ENCODE results near the gene NACAD.

The NACAD gene

DNA sequence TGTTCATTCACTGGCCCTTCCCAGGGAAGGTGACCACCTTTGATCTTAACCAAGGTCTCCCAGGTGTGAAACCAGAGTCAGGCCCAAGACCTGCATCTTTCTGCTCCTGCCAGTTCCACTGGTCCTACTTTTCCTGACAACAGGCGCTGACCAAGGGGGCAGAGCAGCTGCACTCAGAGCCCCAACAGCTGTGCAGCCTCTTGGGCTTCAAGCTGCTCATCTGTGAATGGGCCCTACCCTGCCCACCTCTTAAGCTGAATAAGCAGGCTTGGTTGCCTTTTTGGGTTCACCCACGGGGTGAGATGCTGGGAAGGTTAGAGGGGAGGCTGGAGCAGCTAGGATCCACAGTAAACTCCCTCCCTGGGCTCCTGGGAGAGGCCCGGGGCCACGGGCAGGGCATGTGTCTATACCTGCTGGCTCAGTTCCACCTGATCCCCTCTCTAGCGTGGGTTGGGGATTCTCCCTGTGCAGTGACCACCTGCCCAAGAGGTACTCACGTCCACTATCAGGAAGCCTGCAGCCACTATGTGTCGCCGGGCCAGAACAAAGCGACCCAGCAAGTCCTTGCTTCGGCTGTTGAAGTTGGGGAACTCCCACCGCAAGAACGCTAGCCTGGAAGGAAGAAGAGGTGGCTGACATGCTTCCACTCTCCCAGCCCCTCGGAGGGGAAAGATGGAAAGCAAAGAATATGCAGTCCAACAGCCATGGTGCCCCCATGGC is 12.2 kb upstream of the NACAD start:
- peaks cover 71 to 72% of the 10 kb centered on the region in 2 donors for H3K36me3 ChIP-seq (ENCODE audit: control insufficient read depth in 1 of 2, insufficient read depth in 2 of 2, low read length in 2 of 2)
- H3K9me3 ChIP-seq (ENCODE audit: control insufficient read depth in 1 of 2, low read length in 2 of 2), result no peaks in the 10 kb centered on the region
- no peaks in the 10 kb centered on the region for H3K4me1 ChIP-seq (ENCODE audit: control insufficient read depth in 1 of 2, insufficient read depth in 2 of 2, low read length in 2 of 2)
- H3K27me3 ChIP-seq (ENCODE audit: low read depth, low read length), result no peaks in the 10 kb centered on the region
- H3K27ac ChIP-seq (ENCODE audit: low read length), result no peak overlapping the region
- no peak overlapping the region for H3K4me3 ChIP-seq (ENCODE audit: low read depth in 1 of 2, low read length in 2 of 2)

DNA sequence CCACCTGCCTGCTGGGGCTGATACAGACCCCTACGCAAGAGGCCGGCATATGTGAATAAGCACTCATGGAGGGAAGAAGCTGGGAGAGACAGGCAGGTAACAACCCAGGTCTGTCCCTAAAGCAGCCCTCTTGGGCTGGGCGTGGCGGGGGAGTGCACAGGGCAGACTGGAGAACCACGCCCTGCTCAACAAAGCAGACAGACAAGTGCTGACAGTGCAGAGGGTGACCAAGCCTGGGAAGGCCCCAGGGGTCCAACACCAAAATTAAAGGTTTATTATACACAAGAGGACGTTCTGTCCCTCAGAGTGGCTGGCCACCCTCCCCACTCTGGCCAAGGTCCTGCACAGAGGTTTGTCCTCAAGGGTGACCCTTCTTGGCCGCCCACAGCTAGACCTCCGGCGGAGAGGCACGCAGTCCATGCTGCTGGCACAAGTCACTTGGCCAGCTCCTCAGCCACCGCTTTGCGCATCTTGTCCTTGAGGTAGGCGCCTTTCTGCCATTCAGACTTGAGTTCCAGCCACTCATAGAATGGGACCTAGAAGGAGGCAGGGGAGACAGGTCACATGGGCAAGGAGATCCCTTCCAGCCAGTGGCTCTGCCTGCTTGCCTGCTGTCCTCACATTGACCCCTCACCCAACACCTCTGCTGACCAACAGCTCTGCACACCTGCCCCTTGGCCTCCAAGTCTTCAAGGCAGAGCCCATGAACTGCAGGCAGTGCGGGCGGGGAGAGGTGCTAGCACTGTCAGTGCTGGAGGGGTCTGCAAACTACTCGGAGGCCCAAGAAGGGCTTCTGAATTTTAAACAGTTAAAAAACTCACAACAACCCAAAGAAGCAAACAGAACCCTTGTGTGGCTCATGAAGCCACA is 11.4 kb upstream of the NACAD start:
- H3K36me3 ChIP-seq (ENCODE audit: control insufficient read depth in 1 of 2, insufficient read depth in 2 of 2, low read length in 2 of 2), result peaks cover 63 to 64% of the 10 kb centered on the region in 2 donors
- no peaks in the 10 kb centered on the region for H3K4me1 ChIP-seq (ENCODE audit: control insufficient read depth in 1 of 2, insufficient read depth in 2 of 2, low read length in 2 of 2)

DNA sequence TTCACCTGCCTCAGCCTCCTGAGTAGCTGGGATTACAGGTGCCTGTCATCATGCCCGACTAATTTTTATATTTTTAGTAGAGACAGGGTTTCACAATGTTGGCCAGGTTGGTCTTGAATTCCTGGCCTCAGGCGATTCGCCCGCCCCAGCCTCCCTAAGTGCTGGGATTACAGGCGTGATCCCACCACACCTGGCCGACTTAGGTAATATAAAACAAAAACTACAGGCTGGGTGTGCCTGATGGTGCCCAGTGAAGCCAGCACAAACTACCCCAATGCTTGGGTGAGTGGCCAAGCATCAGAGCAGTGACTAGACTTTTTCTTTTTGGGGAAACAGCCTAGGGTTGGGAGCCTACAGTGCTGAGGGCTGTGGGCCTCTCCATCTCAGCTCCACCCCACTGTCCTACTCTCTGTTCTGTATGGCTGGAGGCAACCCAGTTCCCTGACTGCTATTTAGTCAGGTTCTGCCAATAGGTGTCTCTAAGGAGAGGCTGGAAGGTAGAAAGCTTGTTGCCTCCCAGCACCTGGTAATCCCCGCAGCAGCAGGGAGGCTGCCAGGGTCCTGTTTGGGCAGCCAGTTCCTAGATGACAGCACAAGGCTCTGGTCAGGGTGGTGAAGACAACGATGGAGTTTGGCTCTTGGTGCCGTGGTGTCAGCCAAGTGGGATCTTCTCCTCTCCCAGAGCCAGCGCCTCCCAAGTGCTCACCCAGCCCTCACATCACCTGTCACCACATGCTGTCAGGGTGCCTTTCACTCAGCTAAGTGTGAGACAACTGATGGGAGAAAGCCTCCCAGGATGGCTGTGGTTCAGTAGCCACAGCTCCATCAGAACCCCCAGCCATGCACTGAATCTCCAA is 10.4 kb upstream of the NACAD start:
- Histone ChIP-seq H3K27me3 (ENCODE audit: low read depth, low read length) (no peaks in the 10 kb centered on the region), H3K4me3 (ENCODE audit: low read depth in 1 of 2, low read length in 2 of 2) (no peak overlapping the region), H3K9me3 (ENCODE audit: control insufficient read depth in 1 of 2, low read length in 2 of 2) (no peaks in the 10 kb centered on the region), H3K36me3 (ENCODE audit: control insufficient read depth in 1 of 2, insufficient read depth in 2 of 2, low read length in 2 of 2) (peaks cover 53 to 55% of the 10 kb centered on the region in 2 donors), H3K27ac (ENCODE audit: low read length) (no peak overlapping the region), H3K4me1 (ENCODE audit: control insufficient read depth in 1 of 2, insufficient read depth in 2 of 2, low read length in 2 of 2) (no peaks in the 10 kb centered on the region)

More for the DNA sequence above, 11.4 kb upstream of the NACAD start:
- no peaks in the 10 kb centered on the region for H3K27me3 ChIP-seq (ENCODE audit: low read depth, low read length)
- no peak overlapping the region for H3K4me3 ChIP-seq (ENCODE audit: low read depth in 1 of 2, low read length in 2 of 2)
- no peak overlapping the region for H3K27ac ChIP-seq (ENCODE audit: low read length)
- H3K9me3 ChIP-seq (ENCODE audit: control insufficient read depth in 1 of 2, low read length in 2 of 2), result no peaks in the 10 kb centered on the region

DNA sequence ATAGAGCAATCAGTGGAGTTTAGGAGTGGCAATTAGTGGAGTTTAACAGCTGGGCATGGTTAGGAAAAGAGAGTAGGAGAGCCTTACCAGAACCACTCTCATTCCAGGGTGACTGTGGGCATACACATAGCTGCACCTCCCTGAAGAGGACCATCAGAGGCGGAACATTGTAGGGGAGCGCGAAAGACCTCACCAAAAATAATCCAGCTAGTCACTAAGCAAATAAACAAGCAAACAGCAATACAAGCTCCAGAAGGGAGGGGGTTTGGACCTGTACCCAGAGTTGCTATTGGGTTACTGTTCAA is 4.1 kb upstream of the NACAD start:
- H3K4me1 ChIP-seq (ENCODE audit: control insufficient read depth in 1 of 2, insufficient read depth in 2 of 2, low read length in 2 of 2), result peaks cover 0 to 9% of the 10 kb centered on the region in 2 donors
- no peak overlapping the region for H3K4me3 ChIP-seq (ENCODE audit: low read depth in 1 of 2, low read length in 2 of 2)
- H3K36me3 ChIP-seq (ENCODE audit: control insufficient read depth in 1 of 2, insufficient read depth in 2 of 2, low read length in 2 of 2), result peaks cover 0 to under 1% of the 10 kb centered on the region in 2 donors
- no peaks in the 10 kb centered on the region for H3K27me3 ChIP-seq (ENCODE audit: low read depth, low read length)
- no peak overlapping the region for H3K27ac ChIP-seq (ENCODE audit: low read length)
- H3K9me3 ChIP-seq (ENCODE audit: control insufficient read depth in 1 of 2, low read length in 2 of 2), result no peaks in the 10 kb centered on the region

DNA sequence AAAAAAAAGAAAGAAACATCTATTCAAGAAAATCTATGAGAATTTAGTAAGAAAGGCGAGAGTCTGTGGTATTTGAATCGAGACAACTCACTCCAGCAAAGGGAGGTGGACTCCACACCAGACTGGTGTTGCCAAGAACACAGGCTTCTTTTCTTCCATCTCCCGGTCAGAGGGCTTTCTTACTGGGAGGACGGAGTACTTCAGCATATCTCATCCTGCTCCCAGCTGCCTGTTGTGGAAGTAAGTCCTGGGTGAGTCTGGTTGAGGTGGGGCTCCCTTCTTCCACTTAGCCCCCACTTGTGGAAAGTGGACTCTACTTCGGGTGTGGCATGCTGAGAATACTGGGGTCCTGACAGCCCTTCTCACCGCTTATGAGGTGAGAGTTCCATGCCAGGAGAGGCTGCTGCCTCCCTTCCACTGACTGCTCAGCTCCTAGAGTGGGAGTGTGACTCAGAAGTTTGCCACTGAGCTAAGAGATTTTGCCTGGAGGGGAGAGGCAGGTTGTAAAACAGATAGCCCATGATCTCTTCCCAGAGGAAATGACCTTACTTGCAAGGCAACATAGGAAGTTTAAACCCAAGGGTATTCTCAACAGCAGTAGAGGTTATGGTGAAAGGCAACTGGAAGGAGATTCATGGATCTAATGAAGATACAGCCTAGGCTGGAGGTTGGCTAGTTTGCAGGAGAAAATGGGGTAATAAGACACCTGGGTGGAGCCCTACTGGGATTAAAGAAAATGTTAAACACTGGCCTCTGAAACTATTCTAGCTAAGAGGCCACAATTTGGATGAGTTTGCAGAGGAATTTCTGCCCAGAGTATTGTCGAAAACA is 3.5 kb upstream of the NACAD start:
- no peak overlapping the region for H3K27ac ChIP-seq (ENCODE audit: low read length)

DNA sequence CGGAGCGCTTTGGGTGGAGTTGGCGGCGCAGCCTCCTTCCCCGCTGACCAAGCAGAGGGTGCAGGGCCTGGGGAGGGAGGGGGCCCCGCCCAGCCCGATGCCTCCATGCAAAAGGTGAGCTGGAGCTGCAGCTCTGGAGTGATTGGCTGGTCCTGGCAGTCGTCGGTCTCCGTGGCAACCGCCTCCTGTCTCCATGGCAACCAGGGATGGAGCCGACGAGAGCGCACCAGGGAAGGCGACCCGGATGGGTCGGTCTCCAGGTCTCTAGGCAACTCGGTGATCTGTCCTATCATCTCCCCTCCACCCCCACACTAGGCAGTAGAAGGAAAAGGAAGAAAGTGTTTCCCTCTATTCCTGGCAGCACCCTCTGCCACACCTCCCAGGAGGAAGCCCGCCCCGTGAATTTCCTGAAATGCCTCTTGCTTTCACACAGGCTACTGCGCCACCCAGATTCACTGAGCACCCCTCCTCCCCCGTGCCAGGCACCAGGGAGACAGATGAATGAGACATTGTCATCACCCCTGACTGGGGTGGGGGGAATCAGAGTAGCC is 647 bp upstream of the NACAD start:
- Histone ChIP-seq H3K4me1 (ENCODE audit: control insufficient read depth in 1 of 2, insufficient read depth in 2 of 2, low read length in 2 of 2) (peaks cover 0 to 17% of the 10 kb centered on the region in 2 donors), H3K9me3 (ENCODE audit: control insufficient read depth in 1 of 2, low read length in 2 of 2) (no peaks in the 10 kb centered on the region), H3K4me3 (ENCODE audit: low read depth in 1 of 2, low read length in 2 of 2) (peak overlapping the region; percentile 56 to 70), H3K27ac (ENCODE audit: low read length) (no peak overlapping the region), H3K36me3 (ENCODE audit: control insufficient read depth in 1 of 2, insufficient read depth in 2 of 2, low read length in 2 of 2) (peaks cover 0 to 4% of the 10 kb centered on the region in 2 donors), H3K27me3 (ENCODE audit: low read depth, low read length) (no peaks in the 10 kb centered on the region)

More for the DNA sequence above, 3.5 kb upstream of the NACAD start:
- no peak overlapping the region for H3K4me3 ChIP-seq (ENCODE audit: low read depth in 1 of 2, low read length in 2 of 2)
- H3K36me3 ChIP-seq (ENCODE audit: control insufficient read depth in 1 of 2, insufficient read depth in 2 of 2, low read length in 2 of 2), result no peaks in the 10 kb centered on the region
- no peaks in the 10 kb centered on the region for H3K9me3 ChIP-seq (ENCODE audit: control insufficient read depth in 1 of 2, low read length in 2 of 2)
- peaks cover 0 to 13% of the 10 kb centered on the region in 2 donors for H3K4me1 ChIP-seq (ENCODE audit: control insufficient read depth in 1 of 2, insufficient read depth in 2 of 2, low read length in 2 of 2)
- H3K27me3 ChIP-seq (ENCODE audit: low read depth, low read length), result no peaks in the 10 kb centered on the region

DNA sequence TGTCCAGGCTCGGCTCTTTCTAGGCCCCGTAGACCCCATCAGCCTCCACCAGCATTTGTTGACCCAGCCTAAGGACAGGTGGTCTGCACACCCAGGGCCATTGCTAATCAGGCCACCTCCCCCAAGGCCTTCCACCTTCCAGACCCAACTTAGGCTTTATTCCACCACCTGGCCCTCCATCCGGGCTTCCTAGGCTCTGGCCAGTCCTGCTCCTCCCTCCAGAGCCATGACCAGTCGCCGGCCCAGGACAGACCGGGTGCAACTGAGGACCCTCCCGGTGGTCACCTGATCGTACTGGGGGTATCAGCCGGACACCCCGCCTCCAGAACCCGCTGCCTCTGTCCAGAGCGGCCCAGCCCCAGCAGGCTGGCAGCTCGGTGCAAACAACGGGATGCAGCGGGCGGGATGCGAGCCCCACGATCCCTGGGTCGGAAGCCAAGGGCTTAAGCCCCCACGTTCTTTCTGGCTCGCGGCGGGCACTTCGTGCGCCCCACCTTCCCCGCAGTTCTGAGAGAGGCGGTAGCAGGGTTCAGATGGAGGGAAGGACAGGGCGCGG is 545 bp downstream of the NACAD start:
- Histone ChIP-seq H3K4me1 (ENCODE audit: control insufficient read depth in 1 of 2, insufficient read depth in 2 of 2, low read length in 2 of 2) (peaks cover 0 to 17% of the 10 kb centered on the region in 2 donors), H3K36me3 (ENCODE audit: control insufficient read depth in 1 of 2, insufficient read depth in 2 of 2, low read length in 2 of 2) (peaks cover 0 to 5% of the 10 kb centered on the region in 2 donors), H3K4me3 (ENCODE audit: low read depth in 1 of 2, low read length in 2 of 2) (peak overlapping the region in 1 of 2 donors; percentile 70), H3K27me3 (ENCODE audit: low read depth, low read length) (no peaks in the 10 kb centered on the region), H3K27ac (ENCODE audit: low read length) (no peak overlapping the region), H3K9me3 (ENCODE audit: control insufficient read depth in 1 of 2, low read length in 2 of 2) (no peaks in the 10 kb centered on the region)

DNA sequence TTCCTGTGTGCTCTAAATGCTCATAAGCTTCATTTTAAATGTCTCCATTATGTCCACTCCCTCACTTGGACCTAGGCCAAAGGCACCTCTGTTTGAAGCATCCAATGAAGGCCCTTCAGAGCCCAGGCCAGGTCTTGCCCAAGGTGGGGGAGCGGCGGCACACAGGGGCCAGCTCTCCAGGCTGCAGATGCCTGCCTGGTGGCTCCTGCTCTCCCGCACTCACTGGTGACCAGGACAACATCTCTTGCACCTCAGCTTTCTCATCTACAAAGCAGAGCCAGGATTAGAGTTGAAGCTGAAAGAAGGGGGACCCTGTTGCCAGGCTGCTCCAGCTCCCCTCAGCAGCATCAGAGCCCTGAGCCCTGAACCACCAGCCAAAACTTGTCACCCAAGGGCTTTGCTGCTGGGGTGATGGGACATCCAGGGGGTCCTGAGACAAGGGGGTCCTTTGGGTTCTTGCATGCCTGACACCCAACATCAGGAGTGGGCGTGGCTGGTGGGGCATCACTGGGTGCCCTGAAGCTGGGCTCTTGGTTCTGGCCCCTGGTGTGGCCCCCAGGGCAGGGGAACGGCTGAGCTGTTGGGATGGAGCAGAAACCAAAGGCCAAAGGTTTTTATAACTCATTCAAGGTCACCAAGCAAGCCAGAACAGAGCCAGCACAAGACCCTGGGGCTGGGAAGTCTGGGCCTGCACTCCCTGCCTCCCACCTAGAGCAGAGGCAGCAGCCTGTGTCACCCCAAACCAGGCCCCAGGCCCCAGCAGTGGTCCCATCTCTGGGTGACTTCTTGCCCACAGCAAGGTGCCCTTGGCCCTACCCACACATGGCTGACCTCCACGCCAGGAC is 1.2 kb downstream of the NACAD start:
- H3K4me3 ChIP-seq (ENCODE audit: low read depth in 1 of 2, low read length in 2 of 2), result peak overlapping the region in 1 of 2 donors; percentile 70

DNA sequence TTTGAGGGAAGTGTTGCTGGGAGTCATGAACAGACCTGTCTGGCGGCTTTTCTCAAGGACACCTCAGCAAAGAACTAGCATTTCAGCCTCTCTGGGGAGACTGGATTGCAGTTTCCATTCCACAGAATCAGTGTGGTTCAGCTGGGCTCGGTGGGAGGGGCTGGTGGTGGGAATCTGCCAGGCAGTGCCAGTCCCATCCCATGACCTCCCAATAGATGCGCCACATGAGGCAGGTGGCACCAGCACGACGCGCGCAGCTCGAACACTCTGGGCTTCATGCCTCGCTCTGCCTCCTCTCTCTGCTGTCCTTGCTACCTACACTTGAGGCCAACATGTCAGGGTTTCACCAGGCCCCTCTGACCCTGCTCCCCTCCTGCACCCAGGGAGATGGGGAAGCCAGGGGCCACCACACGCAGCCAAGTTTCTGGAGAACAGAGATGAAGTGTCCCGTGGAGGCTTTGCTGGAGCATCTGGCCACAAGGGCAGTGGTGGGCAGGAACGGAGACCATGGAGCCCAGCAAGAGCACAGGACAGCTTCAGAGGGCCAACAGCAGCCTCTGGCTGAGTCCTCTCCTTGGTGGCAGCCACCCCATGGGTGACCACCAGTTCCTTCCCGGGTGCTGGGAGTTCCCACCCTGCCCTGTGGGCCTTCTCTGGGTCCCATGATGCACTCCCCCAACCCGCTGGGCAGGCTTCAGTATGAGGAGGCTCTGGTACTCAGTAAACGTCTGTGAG is 2.3 kb downstream of the NACAD start:
- Histone ChIP-seq H3K9me3 (ENCODE audit: control insufficient read depth in 1 of 2, low read length in 2 of 2) (no peaks in the 10 kb centered on the region), H3K27me3 (ENCODE audit: low read depth, low read length) (no peaks in the 10 kb centered on the region), H3K4me3 (ENCODE audit: low read depth in 1 of 2, low read length in 2 of 2) (no peak overlapping the region), H3K4me1 (ENCODE audit: control insufficient read depth in 1 of 2, insufficient read depth in 2 of 2, low read length in 2 of 2) (peaks cover 0 to 17% of the 10 kb centered on the region in 2 donors), H3K27ac (ENCODE audit: low read length) (no peak overlapping the region), H3K36me3 (ENCODE audit: control insufficient read depth in 1 of 2, insufficient read depth in 2 of 2, low read length in 2 of 2) (peaks cover 0 to 5% of the 10 kb centered on the region in 2 donors)

More for the DNA sequence above, 1.2 kb downstream of the NACAD start:
- peaks cover 0 to 5% of the 10 kb centered on the region in 2 donors for H3K36me3 ChIP-seq (ENCODE audit: control insufficient read depth in 1 of 2, insufficient read depth in 2 of 2, low read length in 2 of 2)
- H3K9me3 ChIP-seq (ENCODE audit: control insufficient read depth in 1 of 2, low read length in 2 of 2), result no peaks in the 10 kb centered on the region
- H3K4me1 ChIP-seq (ENCODE audit: control insufficient read depth in 1 of 2, insufficient read depth in 2 of 2, low read length in 2 of 2), result peaks cover 0 to 17% of the 10 kb centered on the region in 2 donors
- H3K27me3 ChIP-seq (ENCODE audit: low read depth, low read length), result no peaks in the 10 kb centered on the region
- H3K27ac ChIP-seq (ENCODE audit: low read length), result no peak overlapping the region

Measured in muscle layer of duodenum (tissue), 2 donors.